Measurements from ENCODE around the gene DISC1.
"Not testable (repeated sequence)": the region's sequence is repeated elsewhere in the genome, so short reads cannot be mapped to it uniquely, and the experiment has no call there.

The DISC1 gene

GRCh38 chr1:231643071-231643934 is 16.7 kb downstream of the DISC1 start:
- Histone ChIP-seq H3K9me3 (ENCODE audit: severe bottlenecking) (no peaks in the 10 kb centered on the region), H3K27me3 (ENCODE audit: insufficient read depth, poor library complexity, severe bottlenecking) (no peaks in the 10 kb centered on the region), H3K4me3 (ENCODE audit: severe bottlenecking) (no peak overlapping the region), H3K4me1 (ENCODE audit: insufficient read depth, poor library complexity, severe bottlenecking) (no peaks in the 10 kb centered on the region), H3K27ac (ENCODE audit: poor library complexity, severe bottlenecking) (no peak overlapping the region), H3K36me3 (ENCODE audit: low read depth) (no peaks in the 10 kb centered on the region)
- no peak for ATAC-seq (ENCODE audit: low read depth)
- no peak for DNase-seq (ENCODE audit: low spot score)
- TF ChIP-seq CTCF (IDR thresholded peaks at IDR 0.05; ENCODE audit: poor library complexity, severe bottlenecking), result no peak

GRCh38 chr1:231643935-231644237 is 17.3 kb downstream of the DISC1 start:
- H3K9me3 ChIP-seq (ENCODE audit: severe bottlenecking), result no peaks in the 10 kb centered on the region
- H3K27ac ChIP-seq (ENCODE audit: poor library complexity, severe bottlenecking), result no peak overlapping the region
- H3K27me3 ChIP-seq (ENCODE audit: insufficient read depth, poor library complexity, severe bottlenecking), result no peaks in the 10 kb centered on the region
- no peaks in the 10 kb centered on the region for H3K4me1 ChIP-seq (ENCODE audit: insufficient read depth, poor library complexity, severe bottlenecking)
- ATAC-seq (ENCODE audit: low read depth) (no peak), DNase-seq (ENCODE audit: low spot score) (no peak)
- no peak for TF ChIP-seq CTCF (IDR thresholded peaks at IDR 0.05; ENCODE audit: poor library complexity, severe bottlenecking)
- no peak overlapping the region for H3K4me3 ChIP-seq (ENCODE audit: severe bottlenecking)
- no peaks in the 10 kb centered on the region for H3K36me3 ChIP-seq (ENCODE audit: low read depth)

GRCh38 chr1:231645634-231646033 is 19.0 kb downstream of the DISC1 start:
- H3K27ac ChIP-seq (ENCODE audit: poor library complexity, severe bottlenecking); ATAC-seq (ENCODE audit: low read depth); H3K36me3 ChIP-seq (ENCODE audit: low read depth); H3K4me1 ChIP-seq (ENCODE audit: insufficient read depth, poor library complexity, severe bottlenecking); H3K4me3 ChIP-seq (ENCODE audit: severe bottlenecking); DNase-seq (ENCODE audit: low spot score); H3K9me3 ChIP-seq (ENCODE audit: severe bottlenecking); H3K27me3 ChIP-seq (ENCODE audit: insufficient read depth, poor library complexity, severe bottlenecking): not testable (repeated sequence)

GRCh38 chr1:231646165-231646564 is 19.6 kb downstream of the DISC1 start:
- not testable (repeated sequence) for H3K27ac ChIP-seq (ENCODE audit: poor library complexity, severe bottlenecking); H3K9me3 ChIP-seq (ENCODE audit: severe bottlenecking); H3K27me3 ChIP-seq (ENCODE audit: insufficient read depth, poor library complexity, severe bottlenecking); H3K4me3 ChIP-seq (ENCODE audit: severe bottlenecking); ATAC-seq (ENCODE audit: low read depth); DNase-seq (ENCODE audit: low spot score); H3K4me1 ChIP-seq (ENCODE audit: insufficient read depth, poor library complexity, severe bottlenecking); H3K36me3 ChIP-seq (ENCODE audit: low read depth)

GRCh38 chr1:231651621-231652260 is 25.2 kb downstream of the DISC1 start:
- not testable (repeated sequence) for H3K9me3 ChIP-seq (ENCODE audit: severe bottlenecking); H3K4me3 ChIP-seq (ENCODE audit: severe bottlenecking); H3K4me1 ChIP-seq (ENCODE audit: insufficient read depth, poor library complexity, severe bottlenecking); H3K27me3 ChIP-seq (ENCODE audit: insufficient read depth, poor library complexity, severe bottlenecking); H3K36me3 ChIP-seq (ENCODE audit: low read depth); DNase-seq (ENCODE audit: low spot score); H3K27ac ChIP-seq (ENCODE audit: poor library complexity, severe bottlenecking); ATAC-seq (ENCODE audit: low read depth)

GRCh38 chr1:231653632-231654031 is 27.0 kb downstream of the DISC1 start:
- Histone ChIP-seq H3K4me3 (ENCODE audit: severe bottlenecking) (no peak overlapping the region), H3K36me3 (ENCODE audit: low read depth) (no peaks in the 10 kb centered on the region), H3K27me3 (ENCODE audit: insufficient read depth, poor library complexity, severe bottlenecking) (no peaks in the 10 kb centered on the region), H3K9me3 (ENCODE audit: severe bottlenecking) (no peaks in the 10 kb centered on the region), H3K4me1 (ENCODE audit: insufficient read depth, poor library complexity, severe bottlenecking) (no peaks in the 10 kb centered on the region), H3K27ac (ENCODE audit: poor library complexity, severe bottlenecking) (no peak overlapping the region)
- no peak for TF ChIP-seq CTCF (IDR thresholded peaks at IDR 0.05; ENCODE audit: poor library complexity, severe bottlenecking)
- no peak for ATAC-seq (ENCODE audit: low read depth)
- DNase-seq (ENCODE audit: low spot score), result no peak

Data from RWPE2 (cell line).